ENCODE results near the gene XYLT2.

DNA sequence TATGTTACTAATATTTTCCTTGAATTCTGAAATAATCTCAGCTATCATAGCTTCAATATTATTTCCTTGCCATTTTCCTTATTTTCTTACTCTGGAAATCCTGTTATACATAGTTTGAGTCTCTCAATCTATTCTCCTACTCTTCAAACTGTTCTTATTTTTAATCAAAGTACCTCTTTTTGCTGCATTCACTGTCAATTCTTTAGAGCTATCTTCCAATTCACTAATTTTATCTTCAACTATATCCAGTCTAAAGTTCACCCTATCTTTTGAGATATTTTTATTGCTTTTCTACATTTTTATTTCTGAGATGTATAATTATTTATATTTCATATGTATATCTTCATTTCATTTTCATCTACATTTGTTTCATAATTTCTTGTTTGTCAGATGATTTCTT lies 7.3 kb upstream of the XYLT2 start:
- TF ChIP-seq, protein P1, sequence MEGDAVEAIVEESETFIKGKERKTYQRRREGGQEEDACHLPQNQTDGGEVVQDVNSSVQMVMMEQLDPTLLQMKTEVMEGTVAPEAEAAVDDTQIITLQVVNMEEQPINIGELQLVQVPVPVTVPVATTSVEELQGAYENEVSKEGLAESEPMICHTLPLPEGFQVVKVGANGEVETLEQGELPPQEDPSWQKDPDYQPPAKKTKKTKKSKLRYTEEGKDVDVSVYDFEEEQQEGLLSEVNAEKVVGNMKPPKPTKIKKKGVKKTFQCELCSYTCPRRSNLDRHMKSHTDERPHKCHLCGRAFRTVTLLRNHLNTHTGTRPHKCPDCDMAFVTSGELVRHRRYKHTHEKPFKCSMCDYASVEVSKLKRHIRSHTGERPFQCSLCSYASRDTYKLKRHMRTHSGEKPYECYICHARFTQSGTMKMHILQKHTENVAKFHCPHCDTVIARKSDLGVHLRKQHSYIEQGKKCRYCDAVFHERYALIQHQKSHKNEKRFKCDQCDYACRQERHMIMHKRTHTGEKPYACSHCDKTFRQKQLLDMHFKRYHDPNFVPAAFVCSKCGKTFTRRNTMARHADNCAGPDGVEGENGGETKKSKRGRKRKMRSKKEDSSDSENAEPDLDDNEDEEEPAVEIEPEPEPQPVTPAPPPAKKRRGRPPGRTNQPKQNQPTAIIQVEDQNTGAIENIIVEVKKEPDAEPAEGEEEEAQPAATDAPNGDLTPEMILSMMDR (IDR thresholded peaks at IDR 0.05): no peak
- TF ChIP-seq EP300 (IDR thresholded peaks at IDR 0.05): no peak

Data from tibial nerve (tissue), 4 donors.